PC-3 (cell line): Measurements from ENCODE around the gene KRTAP4-11. TPM values are rescaled to one million over a fixed set of nuclear protein-coding genes. Genes with fewer than 3 reads are reported as not detected.
"Not testable (repeated sequence)": the region's sequence is repeated elsewhere in the genome, so short reads cannot be mapped to it uniquely, and the experiment has no call there.

ENCODE experiments used
- ATAC-seq: fragments of 200-7000 bp; cut with Tn5 transposase; 2 replicates; pipeline ENCODE4 v1.9.1; 2020; ENCODE audit warnings: mild to moderate bottlenecking, moderate library complexity
- BruUV-seq: library from RNA; stranded (reverse); fragments of 400-500 nt; replicated peaks from 2 replicates; lab custom pipeline; 2021; lab: Mats Ljungman, UMichigan
- CTCF ChIA-PET: fragments of 300-600 bp; sonication (Branson Sonifier 250); formaldehyde crosslinking; loops from one replicate; lab custom pipeline; 2022; ENCODE audit warnings: antibody characterized with exemption; lab: Charles Lee
- POLR2A ChIA-PET: fragments of 300-600 bp; sonication (Branson Sonifier 250); formaldehyde crosslinking; loops from one replicate; lab custom pipeline; 2022; ENCODE audit warnings: antibody characterized with exemption; ENCODE audit not compliant: unreplicated experiment; lab: Charles Lee
- DNase-seq: peaks from one replicate; pipeline ENCODE4 v3.0.0-alpha.2; 2015
- H2AFZ ChIP-seq: fragments of 300-600 bp; sonication (generic); 2 replicates; pipeline ENCODE4 v1.6.0; 2016; ENCODE audit warnings: antibody characterized with exemption, low read length
- H3F3A ChIP-seq: fragments of 300-600 bp; sonication (generic); one replicate; pipeline ENCODE4 v1.6.0; 2017; ENCODE audit warnings: antibody characterized with exemption, low read length, control low read depth, mild to moderate bottlenecking; ENCODE audit not compliant: unreplicated experiment
- H3K27ac ChIP-seq: fragments of 300-600 bp; sonication (generic); 2 replicates; pipeline ENCODE4 v1.5.1; 2016; ENCODE audit warnings: mild to moderate bottlenecking, low read length
- H3K27me3 ChIP-seq: fragments of 300-600 bp; sonication (generic); 2 replicates; pipeline ENCODE4 v1.6.1; 2016; ENCODE audit warnings: low read length, mixed read lengths
- H3K36me3 ChIP-seq: fragments of 300-600 bp; sonication (generic); 2 replicates; pipeline ENCODE4 v1.6.1; 2016; ENCODE audit warnings: low read depth, mixed run types, low read length, mixed read lengths
- H3K4me1 ChIP-seq: fragments of 300-600 bp; sonication (generic); 2 replicates; pipeline ENCODE4 v1.5.1; 2016; ENCODE audit warnings: low read length; ENCODE audit not compliant: insufficient read depth
- H3K4me2 ChIP-seq: fragments of 300-600 bp; sonication (generic); 2 replicates; pipeline ENCODE4 v1.6.0; 2016; ENCODE audit warnings: low read length
- H3K4me3 ChIP-seq: fragments of 300-600 bp; sonication (generic); 2 replicates; pipeline ENCODE4 v1.5.1; 2016; ENCODE audit warnings: mild to moderate bottlenecking, low read length, mixed read lengths
- H3K79me2 ChIP-seq: fragments of 300-600 bp; sonication (generic); 2 replicates; pipeline ENCODE4 v1.6.1; 2017; ENCODE audit warnings: low read length, mixed read lengths
- H3K9ac ChIP-seq: fragments of 300-600 bp; sonication (generic); 2 replicates; pipeline ENCODE4 v1.6.0; 2016; ENCODE audit warnings: mild to moderate bottlenecking, low read length
- H3K9me2 ChIP-seq: fragments of 300-600 bp; sonication (generic); replicated peaks from 2 replicates; pipeline ENCODE4 v1.6.1; 2016; ENCODE audit warnings: mixed run types, low read length, mixed read lengths
- H3K9me3 ChIP-seq: fragments of 300-600 bp; sonication (generic); 2 replicates; pipeline ENCODE4 v1.6.1; 2016; ENCODE audit warnings: low read length, mixed read lengths
- H4K20me1 ChIP-seq: fragments of 300-600 bp; sonication (generic); 2 replicates; pipeline ENCODE4 v1.6.1; 2016; ENCODE audit warnings: low read length, mixed read lengths
- CTCF ChIP-seq: fragments of 300-600 bp; sonication (generic); conservative IDR thresholded peaks from 2 replicates; pipeline ENCODE4 v1.5.1; 2017; ENCODE audit warnings: antibody characterized with exemption, low read depth, mild to moderate bottlenecking, low read length
- EZH2 ChIP-seq: fragments of 300-600 bp; sonication (generic); IDR thresholded peaks from one replicate; pipeline ENCODE4 v1.6.1; 2017; ENCODE audit warnings: antibody characterized with exemption, mild to moderate bottlenecking, low read length; ENCODE audit not compliant: unreplicated experiment
- EZH2phosphoT487 ChIP-seq: fragments of 300-600 bp; sonication (generic); IDR thresholded peaks from 2 replicates; pipeline ENCODE4 v1.6.1; 2018; ENCODE audit warnings: mild to moderate bottlenecking, antibody characterized with exemption, low read length, borderline replicate concordance
- intact Hi-C: fragments of 100-400 bp; cut with micrococcal nuclease; formaldehyde crosslinking; loops from 2 replicates; pipeline ENCODE4 v1.9.0; 2023
- total RNA-seq: library from RNA; depleted of rRNA; stranded (reverse); fragments of >200 nt; gene quantifications from 2 replicates; pipeline ENCODE4 v1.2.3, GENCODE V29; 2014

KRTAP4-11 gene
- total RNA-seq, 1 experiment from 2014 or later = not detected

DNA sequence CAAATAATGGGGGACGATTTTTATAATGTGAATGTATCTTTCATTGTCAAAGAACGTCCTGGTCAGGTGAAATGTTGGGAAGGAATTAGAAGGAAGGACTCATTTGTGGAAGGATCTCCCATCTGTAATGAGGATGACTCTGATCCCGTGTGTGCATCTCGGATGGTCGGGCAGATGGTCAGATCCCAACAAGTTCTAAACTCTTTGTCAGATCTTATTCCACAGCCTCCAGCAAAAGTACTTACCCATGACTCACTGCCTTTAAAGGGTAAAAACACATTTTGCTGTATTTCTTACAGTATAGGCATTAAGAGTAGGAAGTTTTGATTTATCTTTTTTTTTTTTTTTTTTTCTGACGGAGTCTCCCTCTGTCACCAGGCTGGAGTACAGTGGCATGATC, 19.7 kb downstream of the KRTAP4-11 start:
- no peak for TF ChIP-seq EZH2phosphoT487
- TF ChIP-seq EZH2 = no peak
- TF ChIP-seq CTCF = no peak
- peak overlapping the region; percentile 44 for H3K4me2 ChIP-seq
- H3K9ac ChIP-seq = no peak overlapping the region
- intact Hi-C loops = no loop called here
- H3K36me3 ChIP-seq = no peaks in the 10 kb centered on the region
- no peak overlapping the region for H3K4me3 ChIP-seq
- ATAC-seq = peak; percentile 16; the same call in 1 of the 2 replicates
- peak; percentile 57 for DNase-seq
- ChIA-PET CTCF (no interaction called here), POLR2A (no interaction called here)
- no peaks in the 10 kb centered on the region for H4K20me1 ChIP-seq
- H3K9me2 ChIP-seq = no peaks in the 10 kb centered on the region
- H3K4me1 ChIP-seq = peaks cover 33% of the 10 kb centered on the region
- H2AFZ ChIP-seq = peak overlapping the region; percentile 65; the same call in 1 of the 2 replicates
- peak overlapping the region; percentile 49 for H3K27ac ChIP-seq
- no TSS peak for BruUV-seq
- H3K79me2 ChIP-seq = 0 out of 2 replicates have a peak, but pooled peaks cover 5% of the 10 kb centered on the region
- H3K27me3 ChIP-seq = no peaks in the 10 kb centered on the region
- H3K9me3 ChIP-seq = no peaks in the 10 kb centered on the region
- H3F3A ChIP-seq = no peaks in the 10 kb centered on the region

- Histone ChIP-seq H3K36me3 (no peaks in the 10 kb centered on the region), H2AFZ (peak within 1 kb of the TSS; percentile 65; the same call in 1 of the 2 replicates), H3K9me2 (no peaks in the 10 kb centered on the region), H3K27ac (peak within 1 kb of the TSS; percentile 49), H3K79me2 (0 out of 2 replicates have a peak, but pooled peaks cover 5% of the 10 kb centered on the region), H3K4me2 (peak within 1 kb of the TSS; percentile 44), H3K27me3 (no peaks in the 10 kb centered on the region), H3F3A (no peaks in the 10 kb centered on the region), H3K9ac (no peak within 1 kb of the TSS), H4K20me1 (no peaks in the 10 kb centered on the region), H3K4me1 (peaks cover 31% of the 10 kb centered on the region), H3K9me3 (no peaks in the 10 kb centered on the region), H3K4me3 (no peak within 1 kb of the TSS)
- CTCF ChIA-PET = no interaction called here
- DNase-seq (no peak), ATAC-seq (no peak)
- TF ChIP-seq CTCF (no peak), EZH2phosphoT487 (no peak), EZH2 (no peak)
- POLR2A ChIA-PET = no interaction called here
- BruUV-seq = no TSS peak
- intact Hi-C loops = no loop called here
Measured at GRCh38 chr17:41098042-41098441, 20.1 kb downstream of the KRTAP4-11 start, which contains the start of gene KRTAP4-8. KRTAP4-8 (minus strand) TSS chr17:41098142; CDS start chr17:41098084, 58 bp downstream.

GRCh38 chr17:41096055-41096454, 22.1 kb downstream of the KRTAP4-11 start:
- no peak overlapping the region for H3K27ac ChIP-seq
- no peak overlapping the region for H3K4me2 ChIP-seq
- TF ChIP-seq EZH2 = no peak
- no peak for TF ChIP-seq CTCF
- H3K4me3 ChIP-seq = no peak overlapping the region
- H3K9ac ChIP-seq = no peak overlapping the region
- no peaks in the 10 kb centered on the region for H3K9me2 ChIP-seq
- H4K20me1 ChIP-seq = no peaks in the 10 kb centered on the region
- H3K27me3 ChIP-seq = no peaks in the 10 kb centered on the region
- H3K79me2 ChIP-seq = no peaks in the 10 kb centered on the region
- H3K4me1 ChIP-seq = peaks cover 27% of the 10 kb centered on the region
- no peak for DNase-seq
- ATAC-seq = no peak
- ChIA-PET CTCF (no interaction called here), POLR2A (no interaction called here)
- no peaks in the 10 kb centered on the region; the same call in 1 of the 2 replicates for H3K36me3 ChIP-seq
- no peak overlapping the region for H2AFZ ChIP-seq
- BruUV-seq = no TSS peak
- H3F3A ChIP-seq = no peaks in the 10 kb centered on the region
- intact Hi-C loops = no loop called here
- H3K9me3 ChIP-seq = no peaks in the 10 kb centered on the region

DNA sequence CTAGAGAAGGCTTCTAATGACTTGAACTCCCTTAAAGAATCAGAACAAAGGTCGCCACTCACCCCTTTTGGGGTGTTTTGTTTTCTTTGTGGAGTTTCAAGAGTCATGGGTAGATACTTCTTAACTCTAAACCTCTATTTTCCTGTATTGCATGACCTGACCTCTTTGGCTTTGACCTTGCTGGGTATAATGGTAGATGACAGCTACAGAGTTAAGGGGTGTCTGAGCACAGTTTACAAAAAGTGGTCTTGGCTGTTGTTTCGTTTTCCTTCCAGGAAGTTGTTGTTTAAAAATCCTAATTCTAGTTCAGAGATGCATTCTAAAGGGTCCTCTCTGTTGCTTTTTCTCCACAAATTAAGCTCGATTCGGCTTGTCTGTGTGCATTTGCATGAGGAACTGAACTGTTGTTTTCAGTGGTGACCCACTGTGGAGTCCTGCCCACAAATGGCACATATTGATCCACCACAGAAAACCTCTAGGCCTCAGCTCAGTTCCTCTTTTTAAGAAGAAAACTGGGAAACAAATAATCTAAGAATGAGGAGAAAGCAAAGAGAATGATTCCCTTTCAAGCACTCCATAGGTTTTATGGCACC, 29.3 kb downstream of the KRTAP4-11 start:
- H3K9me2 ChIP-seq, BruUV-seq, intact Hi-C loops, H3F3A ChIP-seq, H3K27me3 ChIP-seq, H3K9ac ChIP-seq, H3K4me3 ChIP-seq, ATAC-seq, H3K36me3 ChIP-seq, H3K79me2 ChIP-seq, H2AFZ ChIP-seq, H3K27ac ChIP-seq, H3K9me3 ChIP-seq, CTCF ChIA-PET, DNase-seq, H3K4me1 ChIP-seq, H3K4me2 ChIP-seq, POLR2A ChIA-PET, H4K20me1 ChIP-seq: not testable (repeated sequence)
